K562 (cell line): ENCODE measurements around the gene ILKAP. TPM values are rescaled to one million over a fixed set of nuclear protein-coding genes. Genes with fewer than 3 reads are reported as not detected.

ENCODE experiments used
- ATAC-seq: fragments of 200-7000 bp; cut with Tn5 transposase; 3 replicates; pipeline ENCODE4 v1.9.1; 2020; ENCODE audit warnings: moderate library complexity
- BruUV-seq: library from RNA; stranded (reverse); fragments of 400-500 nt; replicated peaks from 2 replicates; lab custom pipeline; 2021; lab: Mats Ljungman, UMichigan
- CTCF ChIA-PET: fragments of 300-600 bp; formaldehyde crosslinking; extraction: SDS; loops from one replicate; lab custom pipeline; 2021; ENCODE audit warnings: low intra/inter-chr PET ratio; lab: Yijun Ruan, JAX
- POLR2A ChIA-PET: fragments of 300-600, 350-650 bp; sonication (Branson Sonifier 250); formaldehyde crosslinking; extraction: SDS; loops from one replicate; lab custom pipeline; 2021; ENCODE audit warnings: antibody characterized with exemption, inconsistent platforms; lab: Yijun Ruan, JAX
- DNase-seq, 4 experiments: peaks; one replicate each; pipeline versions ENCODE4 v3.0.0 to v3.0.0-alpha.2; 2011 to 2018; ENCODE audit warnings: low spot score in 3 of 4, mixed read lengths in 3 of 4; ENCODE audit errors: extremely low read depth in 1 of 4
- FAIRE-seq: peaks from 2 replicates; lab custom pipeline; 2011; peaks lifted over from hg19 to GRCh38; lab: Jason Lieb, UNC
- H2AFZ ChIP-seq: 2 replicates; pipeline ENCODE4 v1.6.0; 2011; ENCODE audit warnings: low read depth, low read length, control low read depth, inconsistent platforms
- H3K27ac ChIP-seq: fragments of 200-600 bp; 3 replicates; pipeline ENCODE4 v1.8.0; 2011; ENCODE audit warnings: low read depth, mild to moderate bottlenecking, control low read depth, inconsistent platforms, low read length, moderate library complexity, mixed read lengths; ENCODE audit errors: extremely low read depth
- H3K27me3 ChIP-seq, 2 experiments: fragments of 300-600 bp in 1 of 2; 2 replicates in 1 of 2; 3 replicates in 1 of 2; pipeline versions ENCODE4 v1.6.0 to v1.8.0; 2011; ENCODE audit warnings: inconsistent platforms in 2 of 2, low read length in 2 of 2, mild to moderate bottlenecking in 1 of 2, mixed read lengths in 1 of 2, moderate library complexity in 1 of 2; ENCODE audit not compliant: control insufficient read depth in 2 of 2, insufficient read depth in 2 of 2
- H3K36me3 ChIP-seq: fragments of 300-600 bp; 3 replicates; pipeline ENCODE4 v1.8.0; 2011; ENCODE audit warnings: mild to moderate bottlenecking, low read length, inconsistent platforms; ENCODE audit not compliant: control insufficient read depth, insufficient read depth
- H3K4me1 ChIP-seq, 2 experiments: fragments of 200-600 bp in 1 of 2; replicated peaks in 1 of 2; 2 replicates in 1 of 2; 3 replicates in 1 of 2; pipeline versions ENCODE4 v1.5.1 to v1.8.0; 2011; ENCODE audit warnings: inconsistent platforms in 2 of 2, low read length in 2 of 2, mild to moderate bottlenecking in 1 of 2, mixed read lengths in 1 of 2, moderate library complexity in 1 of 2; ENCODE audit not compliant: control insufficient read depth in 2 of 2, insufficient read depth in 2 of 2
- H3K4me2 ChIP-seq: 2 replicates; pipeline ENCODE4 v1.6.1; 2011; ENCODE audit warnings: low read length, control low read depth, inconsistent platforms, mixed read lengths; ENCODE audit not compliant: insufficient read depth
- H3K4me3 ChIP-seq: fragments of 200-600 bp; sonication (generic), shearing (Covaris generic); 2 replicates; pipeline ENCODE4 v1.5.1; 2016; ENCODE audit warnings: control low read depth, inconsistent platforms
- H3K79me2 ChIP-seq: fragments of 200-600 bp; 3 replicates; pipeline ENCODE4 v1.8.0; 2011; ENCODE audit warnings: low read length, inconsistent platforms; ENCODE audit not compliant: control insufficient read depth, insufficient read depth
- H3K9ac ChIP-seq, 2 experiments: 2 replicates each; pipeline versions ENCODE4 v1.6.0 to v1.6.1; 2011; ENCODE audit warnings: low read depth in 2 of 2, low read length in 2 of 2, control low read depth in 1 of 2, inconsistent platforms in 1 of 2, mild to moderate bottlenecking in 1 of 2, mixed read lengths in 1 of 2; ENCODE audit not compliant: insufficient read depth in 1 of 2
- H3K9me1 ChIP-seq: one replicate; pipeline ENCODE4 v1.6.0; 2011; ENCODE audit warnings: inconsistent platforms, mild to moderate bottlenecking, low read length, moderate library complexity; ENCODE audit not compliant: control insufficient read depth, insufficient read depth
- H3K9me3 ChIP-seq: replicated peaks from 2 replicates; pipeline ENCODE4 v1.5.1; 2011; ENCODE audit warnings: low read depth, low read length, inconsistent platforms; ENCODE audit not compliant: control insufficient read depth, insufficient read depth
- H4K20me1 ChIP-seq: replicated peaks from 2 replicates; pipeline ENCODE4 v1.6.1; 2011; ENCODE audit warnings: low read length, inconsistent platforms, mixed read lengths; ENCODE audit not compliant: control insufficient read depth, insufficient read depth
- CBFB ChIP-seq: sonication (generic); formaldehyde crosslinking; IDR thresholded peaks from 2 replicates; pipeline ENCODE4 v1.4.0; 2020; ENCODE audit warnings: mild to moderate bottlenecking, missing genetic modification reagents
- CREB1 ChIP-seq, 2 experiments: sonication (generic) in 1 of 2; formaldehyde crosslinking in 1 of 2; IDR thresholded peaks; 2 replicates each; pipeline versions ENCODE4 v1.6.1 to v1.8.0; 2012 to 2022; ENCODE audit warnings: inconsistent platforms in 1 of 2, mild to moderate bottlenecking in 1 of 2, missing genetic modification reagents in 1 of 2, moderate library complexity in 1 of 2
- NELFE ChIP-seq: IDR thresholded peaks from 2 replicates; pipeline ENCODE4 v1.6.1; 2011; ENCODE audit warnings: mild to moderate bottlenecking; ENCODE audit not compliant: insufficient read depth, insufficient read length
- RBFOX2 ChIP-seq: fragments of 200-400 bp; formaldehyde crosslinking; IDR thresholded peaks from 2 replicates; pipeline ENCODE4 v1.6.1; 2017; ENCODE audit warnings: low read depth, mild to moderate bottlenecking, low read length, moderate library complexity
- WGBS: fragments of 100-300 bp; shearing (Covaris generic); methylation state at CpG from one replicate; pipeline ENCODE4 v1.1.6; 2016; ENCODE audit warnings: low coverage, mixed read lengths; ENCODE audit not compliant: insufficient coverage; ENCODE audit errors: missing lambda C conversion rate; 5-methylcytosine and 5-hydroxymethylcytosine counted together
- in situ Hi-C: fragments of 300-500 bp; cut with MboI; formaldehyde crosslinking; loops from 4 replicates; pipeline ENCODE4 v1.15.0; 2018; ENCODE audit warnings: inconsistent platforms, mixed read lengths
- intact Hi-C: fragments of 100-400 bp; cut with micrococcal nuclease; formaldehyde crosslinking; loops from 2 replicates; pipeline ENCODE4 v1.14.2; 2022
- polyA plus RNA-seq, 8 experiments: library from polyadenylated mRNA; depleted of rRNA in 4 of 8; stranded (reverse) in 5 of 8; unstranded in 3 of 8; fragments of >200 nt; fragmentation: Nextera tagmentation in 2 of 8; fragmentation: Illumina TruSeq in 1 of 8; extraction: Ambion mirVana in 2 of 8; extraction: Trizol in 1 of 8; gene quantifications; 2 replicates each; pipeline versions ENCODE4 v1.2.1 to v1.2.3, GENCODE V29; 2011 to 2014; ENCODE audit warnings: inconsistent platforms in 1 of 8, missing spikeins in 1 of 8
- total RNA-seq, 7 experiments: library from RNA; depleted of rRNA in 6 of 7; stranded (reverse); fragments of >200 nt in 6 of 7; fragmentation: Illumina TruSeq in 2 of 7; extraction: Trizol in 2 of 7; gene quantifications; 2 replicates each; pipeline versions ENCODE4 v1.2.1 to v1.2.3, GENCODE V29; 2011 to 2021; ENCODE audit warnings: low replicate concordance in 1 of 7

Gene ILKAP
- total and polyA plus RNA-seq, 9 of the 15 experiments (the other 6 are each of a cell fraction or from before 2014, with no cell fraction given) = 3.1 to 43.9 (median 20.7) TPM

DNA sequence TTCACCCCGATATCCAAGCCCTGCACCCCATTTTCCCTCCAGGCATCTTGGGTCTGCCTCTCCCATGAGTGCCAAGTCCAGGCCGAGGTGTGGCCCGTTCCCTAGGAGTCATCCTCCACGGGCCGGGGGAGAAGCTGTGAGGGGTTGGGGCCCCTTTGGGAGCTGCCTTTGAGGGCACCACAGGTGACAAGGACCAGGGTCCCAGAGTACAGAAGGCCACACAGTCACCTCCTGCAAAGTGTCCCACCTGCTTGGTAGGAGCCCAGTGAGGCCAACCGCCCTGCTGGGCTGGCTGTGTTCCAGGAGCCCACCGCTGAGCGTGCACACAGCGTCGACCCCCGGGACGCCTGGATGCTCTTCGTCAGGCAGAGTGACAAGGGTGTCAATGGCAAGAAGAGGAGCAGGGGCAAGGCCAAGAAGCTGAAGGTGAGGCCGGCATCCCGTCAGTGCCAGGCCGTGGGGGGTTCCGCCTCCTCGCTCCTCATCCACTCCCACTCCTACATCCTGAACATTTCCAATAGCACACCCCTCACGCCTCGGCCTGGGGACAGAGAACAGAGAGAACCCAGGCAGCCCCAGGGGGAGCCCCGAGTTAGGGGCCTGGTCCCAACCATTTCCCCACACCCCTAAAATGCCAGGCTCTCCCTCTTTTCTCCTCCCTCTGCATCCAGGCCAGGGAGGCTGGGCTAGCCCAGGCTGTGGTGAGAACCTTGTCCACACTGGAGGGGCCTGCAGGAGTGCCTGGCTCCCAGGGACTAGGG, 42.0 kb downstream of the ILKAP start:
- Histone ChIP-seq H3K4me1 (peaks cover 0 to 54% of the 10 kb centered on the region in 2 experiments; a peak in 2 of 5 replicates), H3K4me2 (no peak overlapping the region), H3K27ac (no peak overlapping the region), H3K36me3 (no peaks in the 10 kb centered on the region), H3K4me3 (no peak overlapping the region), H2AFZ (no peak overlapping the region)
- CTCF ChIA-PET = interaction anchor here (3.2 kb wide), 1 partner anchor 102 kb away, joined by 21 read pairs; no protein-coding TSS in a partner anchor
- WGBS = 80% methylated on average over 16 of the region's 21 CpGs
- DNase-seq = no peak
- no peak for TF ChIP-seq CREB1 (IDR thresholded peaks at IDR 0.05)
- no peak for TF ChIP-seq CREB1 (CRISPR knock-in tag; IDR thresholded peaks at IDR 0.05)
- TF ChIP-seq CBFB = no peak
- 0 out of 2 replicates have a peak, but pooled peaks have one; percentile 20 for TF ChIP-seq RBFOX2
- TF ChIP-seq NELFE = no peak
- TF ChIP-seq, all 486 proteins: peak for 1
- Histone ChIP-seq H3K9me3 (no peaks in the 10 kb centered on the region), H3K9ac (peak overlapping the region in 1 of 2 experiments; percentile 26; a peak in 1 of 4 replicates), H4K20me1 (no peaks in the 10 kb centered on the region), H3K79me2 (no peaks in the 10 kb centered on the region), H3K9me1 (no peaks in the 10 kb centered on the region), H3K27me3 (no peaks in the 10 kb centered on the region)
- no TSS peak for BruUV-seq
- intact Hi-C loops = no loop called here
- in situ Hi-C loops = no loop called here
- POLR2A ChIA-PET = interaction anchor here (1.0 kb wide), 1 partner anchor 15 kb away, joined by 3 read pairs; no protein-coding TSS in a partner anchor
- no peak for ATAC-seq
- no peak for FAIRE-seq
